DOHH2 (cell line): ENCODE measurements around the gene EML4.

Experiments
- EZH2phosphoT487 ChIP-seq: fragments of 200-600 bp; sonication (generic); IDR thresholded peaks from 2 replicates; pipeline ENCODE4 v1.6.1; 2017; ENCODE audit warnings: borderline replicate concordance, mild to moderate bottlenecking, antibody characterized with exemption, low read length, moderate library complexity, mixed read lengths
- TF ChIP-seq, protein P1 (sequence below): fragments of 200-600 bp; sonication (generic); IDR thresholded peaks from one replicate; pipeline ENCODE4 v1.5.1; 2014; ENCODE audit warnings: antibody characterized with exemption, mild to moderate bottlenecking, low read depth, low read length; ENCODE audit not compliant: poor library complexity, severe bottlenecking

- TF ChIP-seq, protein P1, sequence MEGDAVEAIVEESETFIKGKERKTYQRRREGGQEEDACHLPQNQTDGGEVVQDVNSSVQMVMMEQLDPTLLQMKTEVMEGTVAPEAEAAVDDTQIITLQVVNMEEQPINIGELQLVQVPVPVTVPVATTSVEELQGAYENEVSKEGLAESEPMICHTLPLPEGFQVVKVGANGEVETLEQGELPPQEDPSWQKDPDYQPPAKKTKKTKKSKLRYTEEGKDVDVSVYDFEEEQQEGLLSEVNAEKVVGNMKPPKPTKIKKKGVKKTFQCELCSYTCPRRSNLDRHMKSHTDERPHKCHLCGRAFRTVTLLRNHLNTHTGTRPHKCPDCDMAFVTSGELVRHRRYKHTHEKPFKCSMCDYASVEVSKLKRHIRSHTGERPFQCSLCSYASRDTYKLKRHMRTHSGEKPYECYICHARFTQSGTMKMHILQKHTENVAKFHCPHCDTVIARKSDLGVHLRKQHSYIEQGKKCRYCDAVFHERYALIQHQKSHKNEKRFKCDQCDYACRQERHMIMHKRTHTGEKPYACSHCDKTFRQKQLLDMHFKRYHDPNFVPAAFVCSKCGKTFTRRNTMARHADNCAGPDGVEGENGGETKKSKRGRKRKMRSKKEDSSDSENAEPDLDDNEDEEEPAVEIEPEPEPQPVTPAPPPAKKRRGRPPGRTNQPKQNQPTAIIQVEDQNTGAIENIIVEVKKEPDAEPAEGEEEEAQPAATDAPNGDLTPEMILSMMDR, result no peak
- TF ChIP-seq EZH2phosphoT487, result no peak
Measured at GRCh38 chr2:42293019-42293418, 123.9 kb downstream of the EML4 start.
